BE2C (cell line): ENCODE data around the gene SNX2.

Experiments used
- DNase-seq: peaks from one replicate; pipeline ENCODE4 v3.0.0-alpha.2; 2020
- H3K27me3 ChIP-seq: fragments of 250-450 bp; sonication (Bioruptor Pico); 2 replicates; pipeline ENCODE4 v1.5.1; 2020; ENCODE audit warnings: mild to moderate bottlenecking
- H3K36me3 ChIP-seq: fragments of 250-450 bp; sonication (Bioruptor Pico); 2 replicates; pipeline ENCODE4 v1.5.1; 2020; ENCODE audit warnings: mild to moderate bottlenecking
- H3K4me1 ChIP-seq: fragments of 250-450 bp; sonication (Bioruptor Pico); 2 replicates; pipeline ENCODE4 v1.5.1; 2020
- H3K4me3 ChIP-seq: 2 replicates; pipeline ENCODE4 v1.5.1; 2011; ENCODE audit warnings: low read depth, low read length
- H3K9me3 ChIP-seq: fragments of 250-450 bp; sonication (Bioruptor Pico); 2 replicates; pipeline ENCODE4 v1.5.1; 2020
- CTCF ChIP-seq: IDR thresholded peaks from 2 replicates; pipeline ENCODE4 v1.5.1; 2012; ENCODE audit warnings: mild to moderate bottlenecking, low read depth, low read length

Gene SNX2

GRCh38 chr5:122788371-122788770, 13.5 kb downstream of the SNX2 start:
- Histone ChIP-seq H3K9me3 (no peaks in the 10 kb centered on the region), H3K27me3 (no peaks in the 10 kb centered on the region), H3K36me3 (no peaks in the 10 kb centered on the region), H3K4me1 (no peaks in the 10 kb centered on the region), H3K4me3 (no peak overlapping the region)
- no peak for DNase-seq
- no peak for TF ChIP-seq CTCF

GRCh38 chr5:122788996-122789395, 14.1 kb downstream of the SNX2 start:
- Histone ChIP-seq H3K36me3 (no peaks in the 10 kb centered on the region), H3K9me3 (no peaks in the 10 kb centered on the region), H3K4me1 (no peaks in the 10 kb centered on the region), H3K4me3 (no peak overlapping the region), H3K27me3 (no peaks in the 10 kb centered on the region)
- no peak for TF ChIP-seq CTCF
- DNase-seq = no peak

- H3K4me3 ChIP-seq = no peak overlapping the region
- no peaks in the 10 kb centered on the region for H3K36me3 ChIP-seq
- no peaks in the 10 kb centered on the region for H3K27me3 ChIP-seq
- no peaks in the 10 kb centered on the region for H3K9me3 ChIP-seq
- H3K4me1 ChIP-seq = no peaks in the 10 kb centered on the region
- no peak for TF ChIP-seq CTCF
- no peak for DNase-seq
Measured at GRCh38 chr5:122789461-122790171, 14.7 kb downstream of the SNX2 start.

- H3K9me3 ChIP-seq = no peaks in the 10 kb centered on the region
- H3K4me1 ChIP-seq = no peaks in the 10 kb centered on the region
- TF ChIP-seq CTCF = no peak
- H3K27me3 ChIP-seq = no peaks in the 10 kb centered on the region
- no peak overlapping the region for H3K4me3 ChIP-seq
- H3K36me3 ChIP-seq = no peaks in the 10 kb centered on the region; the same call in 1 of the 2 replicates
- no peak for DNase-seq
Measured at GRCh38 chr5:122790354-122791103, 15.6 kb downstream of the SNX2 start.

- DNase-seq = no peak
Measured at GRCh38 chr5:122805481-122805880, 30.6 kb downstream of the SNX2 start.

More at GRCh38 chr5:122805481-122805880, 30.6 kb downstream of the SNX2 start:
- Histone ChIP-seq H3K27me3 (no peaks in the 10 kb centered on the region), H3K36me3 (peaks cover 23% of the 10 kb centered on the region), H3K4me3 (no peak overlapping the region), H3K4me1 (no peaks in the 10 kb centered on the region), H3K9me3 (no peaks in the 10 kb centered on the region)
- no peak for TF ChIP-seq CTCF
